ENCODE data around the gene MT1M. TPM values are rescaled to one million over a fixed set of nuclear protein-coding genes. Genes with fewer than 3 reads are reported as not detected.

MT1M gene
- total RNA-seq, 2 experiments from 2014 or later = not detected

- no peak overlapping the region for H3K4me2 ChIP-seq (ENCODE audit: low read length)
- H2AFZ ChIP-seq (ENCODE audit: low read length) = no peak overlapping the region
- H3K4me3 ChIP-seq (ENCODE audit: low read depth, low read length, poor library complexity, severe bottlenecking) = no peak overlapping the region
- H3K9me2 ChIP-seq (ENCODE audit: insufficient read depth, low read length) = no peaks in the 10 kb centered on the region
- CTCF ChIA-PET (ENCODE audit: unreplicated experiment) = no interaction called here
- no peaks in the 10 kb centered on the region for H3K9me3 ChIP-seq (ENCODE audit: low read length)
- no peaks in the 10 kb centered on the region for H4K20me1 ChIP-seq (ENCODE audit: insufficient read depth, low read length)
- BruUV-seq (replicated peaks) = no TSS peak
- POLR2A ChIA-PET = interaction anchor here (0.6 kb wide), 1 partner anchor 511 kb away, joined by 3 read pairs; no protein-coding TSS in a partner anchor
- H3K79me2 ChIP-seq (ENCODE audit: insufficient read depth, low read depth, low read length) = no peaks in the 10 kb centered on the region
- H3K4me1 ChIP-seq (ENCODE audit: insufficient read depth, low read length, poor library complexity, severe bottlenecking) = peaks cover 9% of the 10 kb centered on the region
- no peak overlapping the region for H3K27ac ChIP-seq (ENCODE audit: low read depth, low read length, poor library complexity, severe bottlenecking)
- intact Hi-C loops (cut with micrococcal nuclease; ENCODE audit: unreplicated experiment) = no loop called here
- H3K36me3 ChIP-seq (ENCODE audit: insufficient read depth, low read length) = no peaks in the 10 kb centered on the region
- no peak for TF ChIP-seq CTCF (conservative IDR thresholded peaks at IDR 0.05; ENCODE audit: low read length)
- no peak for TF ChIP-seq EZH2phosphoT487 (IDR thresholded peaks at IDR 0.05; ENCODE audit: borderline replicate concordance, low read depth, low read length)
- DNase-seq (ENCODE audit: low spot score) = no peak
Observed at GRCh38 chr16:56631197-56631596, 1.3 kb upstream of the MT1M start.

DNA sequence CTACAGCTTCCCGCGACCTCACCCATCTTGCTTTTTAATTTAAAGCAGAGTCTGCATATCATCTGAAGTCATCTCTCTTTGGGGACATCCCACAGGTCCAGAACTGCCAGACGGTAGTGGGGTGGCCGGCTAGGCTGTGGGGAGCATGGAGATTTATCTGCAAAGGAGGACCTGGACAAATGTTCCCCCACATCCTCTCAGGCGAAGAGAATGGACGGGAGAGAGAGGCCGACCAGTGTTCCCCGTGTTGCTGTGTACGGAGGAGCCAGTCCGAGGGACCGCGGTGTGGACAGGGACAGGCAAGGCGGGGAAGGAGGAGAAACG lies 665 bp upstream of the MT1M start:
- H3K79me2 ChIP-seq (ENCODE audit: insufficient read depth, low read depth, low read length) = no peaks in the 10 kb centered on the region
- H4K20me1 ChIP-seq (ENCODE audit: insufficient read depth, low read length) = no peaks in the 10 kb centered on the region
- no peak overlapping the region for H3K4me3 ChIP-seq (ENCODE audit: low read depth, low read length, poor library complexity, severe bottlenecking)
- H3K9me2 ChIP-seq (ENCODE audit: insufficient read depth, low read length) = no peaks in the 10 kb centered on the region
- TF ChIP-seq EZH2phosphoT487 (IDR thresholded peaks at IDR 0.05; ENCODE audit: borderline replicate concordance, low read depth, low read length) (no peak), CTCF (conservative IDR thresholded peaks at IDR 0.05; ENCODE audit: low read length) (no peak)
- ChIA-PET POLR2A (interaction anchor here (0.6 kb wide), 1 partner anchor 510 kb away, joined by 3 read pairs; no protein-coding TSS in a partner anchor), CTCF (ENCODE audit: unreplicated experiment) (no interaction called here)
- H3K36me3 ChIP-seq (ENCODE audit: insufficient read depth, low read length) = no peaks in the 10 kb centered on the region
- no peak for DNase-seq (ENCODE audit: low spot score)
- H3K4me1 ChIP-seq (ENCODE audit: insufficient read depth, low read length, poor library complexity, severe bottlenecking) = peaks cover 9% of the 10 kb centered on the region
- intact Hi-C loops (cut with micrococcal nuclease; ENCODE audit: unreplicated experiment) = no loop called here
- no peak overlapping the region for H2AFZ ChIP-seq (ENCODE audit: low read length)
- no peaks in the 10 kb centered on the region for H3K9me3 ChIP-seq (ENCODE audit: low read length)
- H3K4me2 ChIP-seq (ENCODE audit: low read length) = no peak overlapping the region
- no peak overlapping the region for H3K27ac ChIP-seq (ENCODE audit: low read depth, low read length, poor library complexity, severe bottlenecking)
- no TSS peak for BruUV-seq (replicated peaks)

GRCh38 chr16:56632848-56633365 lies 448 bp downstream of the MT1M start:
- Histone ChIP-seq H3K4me2 (ENCODE audit: low read length) (no peak overlapping the region), H3K36me3 (ENCODE audit: insufficient read depth, low read length) (no peaks in the 10 kb centered on the region), H3K79me2 (ENCODE audit: insufficient read depth, low read depth, low read length) (no peaks in the 10 kb centered on the region), H3K9me2 (ENCODE audit: insufficient read depth, low read length) (no peaks in the 10 kb centered on the region), H3K4me3 (ENCODE audit: low read depth, low read length, poor library complexity, severe bottlenecking) (no peak overlapping the region), H4K20me1 (ENCODE audit: insufficient read depth, low read length) (no peaks in the 10 kb centered on the region), H3K27ac (ENCODE audit: low read depth, low read length, poor library complexity, severe bottlenecking) (no peak overlapping the region), H3K9me3 (ENCODE audit: low read length) (no peaks in the 10 kb centered on the region), H2AFZ (ENCODE audit: low read length) (no peak overlapping the region), H3K4me1 (ENCODE audit: insufficient read depth, low read length, poor library complexity, severe bottlenecking) (peaks cover 9% of the 10 kb centered on the region)
- POLR2A ChIA-PET = no interaction called here
- CTCF ChIA-PET (ENCODE audit: unreplicated experiment) = interaction anchor here (0.6 kb wide), 1 partner anchor 743 kb away, joined by 3 read pairs; no protein-coding TSS in a partner anchor
- intact Hi-C loops (cut with micrococcal nuclease; ENCODE audit: unreplicated experiment) = no loop called here
- no TSS peak for BruUV-seq (replicated peaks)
- TF ChIP-seq EZH2phosphoT487 (IDR thresholded peaks at IDR 0.05; ENCODE audit: borderline replicate concordance, low read depth, low read length) = no peak
- TF ChIP-seq CTCF (conservative IDR thresholded peaks at IDR 0.05; ENCODE audit: low read length) = no peak
- DNase-seq (ENCODE audit: low spot score) = no peak

Data from OCI-LY7 (cell line).